HG02970 (cell line): ENCODE data around the gene NKX1-1.
"Not testable (repeated sequence)": the region's sequence is repeated elsewhere in the genome, so short reads cannot be mapped to it uniquely, and the experiment has no call there.

Experiments used
- ATAC-seq: cut with Tn5 transposase; IDR thresholded peaks from one replicate; pipeline ENCODE4 v1.9.1; 2021; ENCODE audit warnings: mild to moderate bottlenecking, moderate library complexity, moderate number of reproducible peaks; ENCODE audit not compliant: unreplicated experiment, low FRiP score

NKX1-1 gene

DNA sequence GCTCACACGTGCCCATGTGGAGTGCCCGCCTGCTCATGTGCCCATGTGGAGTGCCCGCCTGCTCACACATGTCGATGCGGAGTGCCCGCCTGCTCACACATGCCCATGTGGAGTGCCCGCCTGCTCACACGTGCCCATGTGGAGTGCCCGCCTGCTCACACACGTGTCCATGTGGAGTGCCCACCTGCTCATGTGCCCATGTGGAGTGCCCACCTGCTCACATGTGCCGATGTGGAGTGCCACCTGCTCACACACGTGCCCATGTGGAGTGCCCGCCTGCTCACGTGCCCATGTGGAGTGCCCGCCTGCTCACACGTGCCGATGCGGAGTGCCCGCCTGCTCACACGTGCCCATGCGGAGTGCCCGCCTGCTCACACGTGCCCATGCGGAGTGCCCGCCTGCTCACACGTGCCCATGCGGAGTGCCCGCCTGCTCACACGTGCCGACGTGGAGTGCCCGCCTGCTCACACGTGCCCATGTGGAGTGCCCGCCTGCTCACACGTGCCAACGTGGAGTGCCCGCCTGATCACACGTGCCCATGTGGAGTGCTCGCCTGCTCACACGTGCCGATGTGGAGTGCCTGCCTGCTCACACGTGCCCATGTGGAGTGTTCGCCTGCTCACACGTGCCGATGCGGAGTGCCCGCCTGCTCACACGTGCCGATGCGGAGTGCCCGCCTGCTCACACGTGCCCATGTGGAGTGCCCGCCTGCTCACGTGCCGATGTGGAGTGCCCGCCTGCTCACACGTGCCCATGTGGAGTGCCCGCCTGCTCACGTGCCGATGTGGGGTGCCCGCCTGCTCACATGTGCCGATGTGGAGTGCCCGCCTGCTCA lies 11.5 kb downstream of the NKX1-1 start:
- not testable (repeated sequence) for ATAC-seq

DNA sequence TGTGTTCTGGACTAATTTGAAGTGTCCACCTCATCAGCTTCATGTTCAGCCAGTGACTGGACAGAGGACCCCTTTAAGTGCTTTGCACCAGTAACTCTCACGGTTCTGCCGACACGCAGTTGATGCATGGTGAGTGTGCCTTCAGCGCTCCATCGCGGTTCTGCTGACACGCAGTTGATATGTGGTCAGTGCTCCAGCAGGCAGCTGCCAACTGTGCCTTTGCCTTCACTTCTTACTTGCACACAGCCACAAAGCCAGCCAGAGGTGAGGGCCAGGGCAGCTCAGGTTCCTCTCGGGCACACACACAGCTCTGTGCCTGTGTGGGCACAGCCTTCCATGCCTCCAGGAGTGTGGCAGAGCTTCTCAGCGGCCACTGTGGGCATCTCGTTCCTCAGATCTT lies 12.4 kb downstream of the NKX1-1 start:
- no peak for ATAC-seq

DNA sequence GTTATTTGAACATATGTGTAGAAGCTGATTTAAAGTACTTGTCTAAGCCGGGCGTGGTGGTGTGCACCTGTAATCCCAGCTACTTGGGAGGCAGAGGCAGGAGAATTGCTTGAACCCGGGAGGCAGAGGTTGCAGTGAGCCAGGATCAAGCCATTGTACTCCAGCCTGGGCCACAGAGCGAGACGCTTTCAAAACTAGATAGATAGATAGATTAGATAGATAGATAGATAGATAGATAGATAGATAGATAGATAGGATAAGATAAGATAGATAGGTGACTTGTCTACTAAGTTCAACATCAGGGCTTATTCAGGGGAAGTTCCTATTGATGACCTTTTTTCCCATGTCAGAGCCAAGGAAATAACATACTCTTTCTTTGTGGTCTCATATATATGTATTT lies 12.9 kb downstream of the NKX1-1 start:
- ATAC-seq = not testable (repeated sequence)

DNA sequence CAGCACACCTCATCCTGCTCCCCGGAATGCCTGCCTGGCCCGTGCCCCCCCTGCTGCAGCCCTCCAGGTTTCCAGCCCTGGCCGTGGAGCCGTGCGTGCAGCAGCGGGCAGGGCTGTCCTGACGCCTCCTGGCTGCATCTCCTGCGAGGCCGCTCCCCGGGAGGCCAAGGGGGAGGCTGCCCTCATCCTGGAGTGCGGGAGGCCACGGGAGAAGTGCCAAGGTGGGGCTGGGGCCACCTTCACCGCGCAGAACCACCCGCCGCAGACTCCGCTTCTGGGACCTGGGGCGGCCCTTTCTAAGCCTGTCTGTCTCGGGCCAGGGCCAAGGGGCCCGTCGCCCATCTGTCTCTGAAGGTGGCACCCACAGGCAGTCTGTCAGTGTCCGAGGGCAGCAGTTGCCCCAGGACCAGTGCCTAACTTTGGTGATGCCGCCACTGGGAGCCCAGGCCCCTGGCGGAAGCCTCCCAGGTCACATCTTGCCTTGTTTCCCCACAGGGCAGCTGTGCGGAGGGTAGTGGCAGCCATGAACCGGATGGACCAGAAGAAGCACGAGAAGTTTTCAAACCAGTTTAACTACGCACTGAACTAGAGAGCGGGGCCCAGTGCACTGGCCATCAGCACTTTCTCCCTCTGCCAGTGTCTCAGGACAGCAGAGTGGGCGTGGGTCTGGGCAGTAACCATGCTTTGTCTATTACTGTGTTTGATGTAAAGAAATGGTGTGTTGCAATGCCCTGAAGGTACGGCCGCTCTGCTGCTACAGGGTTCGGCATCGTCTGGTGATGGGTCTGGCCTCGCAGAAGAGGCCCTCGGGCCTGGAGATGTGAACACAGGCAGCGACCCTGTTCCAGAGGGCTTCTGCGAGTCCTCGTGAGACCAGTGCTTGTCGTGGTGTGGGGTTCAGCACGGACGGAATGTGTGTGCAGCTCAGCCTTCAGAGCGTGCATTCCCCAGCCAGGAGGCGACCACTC lies 20.6 kb downstream of the NKX1-1 start:
- no peak for ATAC-seq

DNA sequence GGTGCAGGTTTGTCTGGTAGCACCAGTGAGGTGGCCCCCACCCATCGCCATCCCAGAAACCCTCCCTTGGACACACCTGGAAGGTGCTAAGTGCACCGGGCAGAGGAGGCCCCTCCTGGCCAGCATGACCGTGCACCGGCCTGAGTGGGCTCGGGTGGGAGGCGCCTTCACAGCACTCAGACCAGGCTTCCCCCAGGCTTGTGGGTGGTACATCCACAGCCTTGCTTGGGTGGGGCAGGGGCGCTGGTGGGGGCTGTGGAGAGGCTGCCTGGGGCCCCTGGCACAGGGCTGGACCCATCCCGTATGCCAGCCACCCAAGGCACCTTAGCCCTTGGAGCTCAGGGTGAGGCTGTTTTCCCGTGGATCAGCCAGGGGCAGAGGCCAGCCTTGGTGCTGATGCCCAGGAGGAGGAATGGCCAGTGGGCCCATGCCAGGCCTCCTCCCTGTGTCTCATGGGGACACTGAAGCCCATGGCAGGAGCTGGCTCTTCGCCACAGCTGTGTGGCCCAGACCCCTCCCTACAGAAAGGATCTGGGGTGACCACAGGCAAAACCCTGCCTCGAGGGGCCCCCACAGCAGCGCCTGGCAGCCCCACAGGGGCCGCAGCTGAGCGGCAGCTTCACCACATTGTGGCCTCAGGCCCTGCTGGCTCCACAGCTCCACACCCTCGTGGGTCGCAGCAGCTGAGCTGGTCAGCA lies 21.4 kb downstream of the NKX1-1 start:
- ATAC-seq = no peak

DNA sequence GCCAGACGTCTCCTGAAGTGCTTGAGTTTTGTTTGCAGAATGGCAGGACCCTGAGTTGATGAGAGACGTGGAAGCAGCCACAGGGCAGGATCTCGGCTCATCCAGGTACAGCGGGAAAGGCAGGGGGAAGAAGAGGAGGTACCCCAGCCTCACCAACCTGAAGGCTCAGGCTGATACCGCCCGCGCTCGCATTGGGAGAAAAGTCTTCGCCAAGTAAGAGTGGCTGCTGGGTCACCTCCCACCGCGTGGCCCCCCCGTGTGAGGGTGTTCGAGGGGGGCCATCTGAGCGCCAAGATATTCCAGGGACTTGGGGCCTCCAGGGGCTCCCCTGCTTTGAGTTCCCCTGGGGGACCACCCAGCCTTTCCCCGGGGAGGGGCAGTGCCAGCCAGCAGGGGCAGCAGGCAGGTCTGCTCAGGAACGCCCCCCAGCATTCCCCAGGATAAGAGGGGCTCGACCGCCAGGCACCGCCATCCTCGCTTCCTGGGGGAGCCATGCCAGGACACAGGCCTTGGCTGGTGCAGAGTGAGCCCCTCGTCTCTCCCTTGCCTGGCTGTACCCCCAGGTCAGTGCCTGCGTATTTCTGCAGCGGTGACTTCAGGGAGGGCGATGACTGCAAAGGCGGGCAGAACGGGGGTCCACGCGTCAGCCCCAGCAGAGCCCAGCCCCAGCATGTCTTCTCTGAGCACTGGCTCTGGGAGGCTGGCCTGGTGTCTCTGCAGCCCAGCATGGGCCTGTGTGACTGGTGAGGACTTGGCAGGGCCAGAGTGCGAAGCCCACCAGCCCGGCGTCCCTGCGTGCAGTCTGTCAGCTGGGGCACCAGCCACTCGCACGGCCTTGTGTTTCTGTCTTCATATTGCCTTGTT lies 22.3 kb downstream of the NKX1-1 start:
- ATAC-seq = no peak

DNA sequence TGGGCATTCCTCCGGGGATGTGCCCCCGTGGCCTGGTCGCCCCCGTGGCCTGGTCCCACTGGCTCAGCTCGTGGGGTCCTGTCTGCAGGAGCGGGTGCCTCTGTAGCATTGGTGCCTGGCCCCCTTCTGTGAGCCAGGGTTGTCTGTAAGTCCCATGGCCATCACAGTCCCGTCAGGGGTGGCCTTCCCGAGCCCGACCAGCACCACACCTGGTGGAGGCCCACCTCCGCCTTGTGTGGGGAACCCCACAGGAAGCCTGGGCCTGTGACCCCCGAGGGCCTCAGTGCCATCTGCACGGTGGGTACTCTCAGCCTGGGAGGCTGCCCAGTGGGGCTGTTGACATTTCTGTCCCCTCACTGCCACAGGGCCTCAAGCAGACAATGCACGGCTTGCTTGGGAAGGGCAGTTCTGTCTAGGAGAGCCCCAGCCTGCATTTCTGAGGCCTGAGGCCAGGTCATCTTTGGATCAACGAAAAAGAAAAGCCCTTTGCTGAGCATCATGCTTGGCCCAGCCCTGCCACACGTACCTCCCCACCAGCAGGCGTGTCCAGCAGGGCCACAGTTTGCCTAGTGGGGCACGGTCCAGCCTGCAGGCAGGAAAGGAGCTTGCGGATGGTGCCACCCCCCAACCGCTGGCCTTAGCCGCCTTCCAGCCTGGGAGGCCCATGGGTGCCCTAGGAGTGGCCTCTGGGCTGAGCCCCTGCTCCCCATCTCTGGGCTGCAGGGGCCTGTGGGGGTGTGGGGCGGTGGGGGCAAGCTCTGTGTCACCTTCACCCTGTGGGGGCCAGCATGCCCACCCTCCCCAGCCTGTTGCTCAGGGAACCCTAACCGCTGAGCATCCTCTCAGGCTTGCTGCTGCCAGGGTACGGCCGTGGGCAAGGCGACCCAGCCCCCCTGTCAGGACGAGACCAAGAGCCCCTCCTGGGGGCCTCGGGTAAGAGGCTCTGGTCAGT lies 23.2 kb downstream of the NKX1-1 start:
- ATAC-seq = no peak

DNA sequence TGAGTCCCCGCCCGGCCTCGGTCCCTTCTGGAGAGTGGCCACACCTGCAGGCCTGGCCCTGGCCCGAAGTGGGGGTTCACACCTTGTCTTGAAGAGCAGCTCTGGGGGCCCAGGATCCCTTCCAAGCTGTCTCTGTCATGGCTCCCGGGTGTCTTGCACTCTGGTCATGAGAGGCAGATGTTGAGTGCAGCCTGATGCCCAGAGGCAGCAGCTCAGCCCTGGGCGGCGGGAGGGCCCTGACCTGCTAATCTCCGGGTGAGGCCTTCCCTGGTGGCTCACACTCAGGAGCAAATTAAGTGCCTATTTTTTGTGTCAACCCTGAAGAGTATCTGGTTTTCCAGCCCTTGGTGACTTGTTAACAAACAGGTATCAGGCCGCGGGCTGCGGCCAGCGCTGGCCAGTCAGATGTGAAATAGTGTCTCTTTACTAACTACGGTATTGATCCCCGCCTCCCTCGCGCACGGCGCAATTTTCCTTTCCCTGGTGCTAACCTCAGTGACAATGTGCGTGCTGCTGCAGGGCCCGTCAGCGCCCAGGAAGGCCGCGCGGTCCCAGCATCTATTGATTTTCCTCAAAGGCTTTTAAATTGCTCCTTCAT lies 24.2 kb downstream of the NKX1-1 start:
- no peak for ATAC-seq

DNA sequence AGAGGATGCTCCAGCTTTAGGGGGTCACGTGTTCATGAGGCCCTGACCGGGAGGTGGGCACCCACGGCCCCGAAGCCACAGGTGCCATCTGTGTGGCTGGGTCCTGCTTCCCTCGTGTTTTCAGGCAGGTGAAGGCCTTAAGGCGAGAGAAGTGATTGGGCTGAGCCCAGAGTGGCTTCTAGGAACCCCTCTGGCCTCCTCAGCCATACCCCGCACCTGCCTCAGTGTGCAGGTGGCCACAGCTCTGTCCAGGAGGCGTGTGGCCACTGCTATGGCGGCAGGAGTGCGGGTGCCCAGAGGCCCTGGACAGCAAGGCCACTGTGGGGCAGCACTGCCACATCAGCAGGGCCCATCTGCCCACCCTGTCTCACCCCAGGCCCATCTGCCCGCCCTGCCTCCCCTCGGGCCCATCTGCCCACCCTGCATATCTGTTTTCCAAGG lies 25.0 kb downstream of the NKX1-1 start:
- ATAC-seq = no peak

DNA sequence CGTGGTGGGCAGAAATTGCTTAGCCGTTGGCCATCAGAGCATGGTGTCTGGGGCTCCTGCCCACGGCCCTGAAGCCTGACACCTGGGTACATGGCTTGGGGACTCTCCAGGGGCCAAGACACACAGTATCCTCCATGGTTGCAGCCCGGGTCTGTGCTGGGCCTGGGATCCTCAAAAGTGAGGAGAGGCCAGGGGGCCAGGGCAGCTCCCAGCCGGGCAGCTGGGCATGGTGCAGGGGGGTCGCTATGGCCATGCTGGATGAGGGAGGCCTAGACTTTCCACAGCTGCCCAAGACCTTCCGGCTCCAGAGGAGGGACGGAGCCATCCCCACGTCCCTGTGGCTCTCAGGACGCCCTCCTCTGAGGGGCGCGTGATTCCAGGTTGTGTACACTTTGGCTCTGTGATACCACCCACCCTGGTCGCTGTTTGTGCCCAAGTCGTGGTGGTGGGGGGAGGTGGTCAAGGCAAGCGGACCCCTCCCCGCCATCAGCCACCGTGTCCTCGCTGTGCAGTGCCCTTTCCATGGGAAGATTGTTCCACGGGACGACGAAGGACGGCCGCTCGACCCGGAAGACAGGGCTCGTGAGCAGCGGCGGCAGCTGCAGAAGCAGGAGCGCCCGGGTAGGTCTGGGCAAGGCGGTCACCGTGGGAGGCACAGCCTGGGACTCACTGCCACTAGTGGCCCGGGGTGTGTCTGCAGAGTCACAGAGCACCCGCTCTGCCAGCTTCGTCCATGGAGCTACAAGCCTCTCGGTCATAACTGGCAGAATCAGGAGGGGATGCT lies 25.7 kb downstream of the NKX1-1 start:
- ATAC-seq = no peak

DNA sequence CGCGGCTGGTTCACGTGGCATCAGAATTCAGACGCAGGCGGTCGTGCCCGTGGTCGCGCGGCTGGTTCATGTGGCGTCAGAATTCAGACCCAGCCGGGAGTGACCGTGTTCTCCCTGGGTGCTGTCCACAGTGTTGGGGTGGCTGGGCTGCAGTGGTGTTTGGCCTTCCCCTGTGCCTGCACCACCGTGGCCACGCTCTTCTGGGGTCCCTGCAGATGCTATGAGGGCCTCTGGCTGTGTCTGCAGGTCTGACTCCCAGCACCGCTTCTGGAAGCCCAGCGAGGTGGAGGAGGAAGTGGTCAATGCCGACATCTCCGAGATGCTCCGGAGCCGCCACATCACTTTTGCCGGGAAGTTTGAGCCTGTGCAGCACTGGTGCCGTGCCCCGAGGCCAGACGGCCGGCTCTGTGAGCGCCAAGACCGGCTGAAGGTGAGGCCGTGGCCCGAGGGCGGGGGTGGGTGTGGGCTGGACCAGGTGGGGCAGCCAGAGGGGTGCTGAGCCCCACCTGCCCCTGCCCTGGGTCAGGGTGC lies 26.4 kb downstream of the NKX1-1 start:
- ATAC-seq = no peak

DNA sequence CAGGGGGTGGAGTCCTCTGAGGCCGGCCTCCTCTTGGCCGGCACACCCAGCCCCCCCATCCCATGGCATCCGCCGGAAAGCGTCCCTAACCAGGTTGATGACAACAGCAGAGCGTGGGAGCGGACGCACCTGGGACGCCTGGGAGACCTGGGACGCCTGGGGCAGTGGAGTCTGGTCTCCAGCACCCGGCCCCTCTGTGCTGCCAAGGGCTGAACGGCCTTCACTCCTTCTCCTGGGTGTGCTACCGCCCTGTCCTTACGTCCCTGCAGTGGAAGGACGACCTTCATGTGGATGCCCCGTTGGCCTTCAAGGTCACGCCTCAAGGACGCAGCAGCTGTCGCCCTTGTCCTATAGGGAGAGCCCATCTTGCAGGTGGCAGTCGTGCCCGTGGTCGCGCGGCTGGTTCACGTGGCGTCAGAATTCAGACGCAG lies 26.9 kb downstream of the NKX1-1 start:
- no peak for ATAC-seq

DNA sequence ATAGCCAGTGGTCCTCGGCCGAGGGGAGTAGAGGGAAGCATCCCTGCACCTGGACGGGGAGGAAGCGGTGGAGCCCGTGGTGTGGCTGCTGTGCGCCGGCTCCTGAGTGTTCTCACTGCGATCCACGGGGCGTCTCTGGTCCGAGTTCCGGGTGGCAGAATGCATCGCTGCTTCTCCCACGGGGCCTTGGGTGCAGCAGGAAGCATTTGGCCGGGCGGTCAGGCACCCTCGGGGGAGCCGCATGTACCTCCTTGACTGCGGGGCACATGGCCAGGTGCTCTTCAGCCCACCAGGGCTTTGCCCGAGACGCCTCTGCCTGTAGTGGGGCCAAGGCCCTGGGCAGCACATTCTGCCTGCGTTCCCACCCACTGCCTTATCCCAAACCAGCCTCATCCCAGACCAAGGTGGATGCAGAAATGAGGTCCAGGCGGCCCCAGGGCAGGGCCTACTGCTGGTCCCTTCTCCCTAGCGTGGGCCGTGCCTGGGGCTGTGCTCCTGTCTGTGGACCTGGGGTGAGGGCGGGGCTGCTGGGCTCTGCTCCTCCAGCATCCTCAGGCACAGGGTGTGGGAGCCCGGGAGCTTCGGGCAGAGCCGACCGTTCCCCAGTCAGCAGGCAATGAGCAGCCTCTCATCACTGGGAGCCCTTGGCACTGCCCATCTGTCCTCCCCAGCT lies 27.5 kb downstream of the NKX1-1 start:
- no peak for ATAC-seq

DNA sequence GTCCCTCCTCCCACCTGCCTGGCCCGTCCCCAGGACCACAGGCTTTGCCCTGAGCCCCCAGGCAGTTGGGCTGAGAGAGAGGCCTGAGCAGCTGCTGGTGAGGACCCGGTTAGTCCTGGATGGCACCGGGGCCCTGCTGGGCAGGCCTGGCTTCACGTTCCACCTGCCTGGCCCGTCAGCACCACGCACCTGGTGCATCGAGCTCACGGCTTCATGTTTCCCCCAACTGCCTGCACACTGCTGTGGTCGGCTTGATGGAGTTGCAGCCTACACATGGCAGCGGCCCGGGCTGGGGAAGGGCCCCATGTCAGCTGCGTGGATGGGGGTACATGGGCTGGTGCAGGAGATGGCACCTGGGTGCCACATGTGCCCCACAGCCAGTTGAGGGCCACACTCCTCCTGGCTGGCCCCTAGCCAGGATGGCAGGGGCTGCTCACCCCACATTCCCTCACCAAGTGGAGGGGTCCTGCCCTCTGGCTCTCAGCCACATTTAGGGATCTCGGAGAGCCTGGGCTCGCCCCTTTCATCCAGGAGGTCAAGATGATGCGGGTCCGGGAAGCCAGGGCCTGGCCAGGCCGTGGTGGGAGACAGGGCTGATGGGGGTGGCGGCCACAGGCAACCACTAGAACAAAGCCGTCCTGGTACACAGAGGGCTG lies 28.5 kb downstream of the NKX1-1 start:
- ATAC-seq = no peak

DNA sequence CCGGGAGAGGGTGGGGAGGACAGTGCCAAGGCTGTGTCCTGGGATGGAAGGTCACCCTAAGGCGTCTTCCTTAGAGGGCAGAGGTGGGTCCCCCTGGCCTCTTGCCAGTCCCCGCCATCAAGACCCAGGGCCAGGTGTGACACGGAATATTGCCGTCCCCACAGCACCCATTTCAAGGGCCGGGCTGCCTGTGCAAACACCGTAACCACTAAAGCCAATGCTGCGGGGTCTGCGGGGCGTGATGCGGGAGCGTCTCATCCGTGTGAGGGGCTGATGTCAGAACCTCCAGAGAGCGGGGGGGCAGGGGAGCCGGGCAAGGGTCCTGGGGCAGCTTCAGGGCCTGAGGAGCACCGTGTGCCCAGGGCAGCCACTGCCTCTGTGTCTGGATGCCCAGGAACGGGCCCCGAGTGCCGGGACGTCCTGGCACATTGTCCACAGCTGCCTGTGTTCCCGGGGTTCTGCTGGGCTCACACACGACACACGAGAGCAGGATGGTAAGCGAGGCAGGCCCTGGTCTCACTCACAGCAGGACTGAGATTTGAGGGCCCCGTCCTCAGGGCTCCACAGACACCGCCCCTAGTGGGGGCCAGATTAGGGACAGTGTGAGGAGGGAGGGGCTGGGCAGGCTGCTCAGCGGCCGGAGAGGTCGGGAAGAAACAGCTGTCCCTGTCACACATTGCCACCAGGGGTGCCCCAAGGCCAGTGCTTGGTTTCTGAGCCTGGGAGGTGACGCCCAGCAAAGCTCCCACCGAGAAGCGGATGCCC lies 29.2 kb downstream of the NKX1-1 start:
- no peak for ATAC-seq
